Liver (tissue), 3 donors: ENCODE measurements around the gene ERV3-1.

Source experiments
- FOXA1 ChIP-seq: IDR thresholded peaks from 2 replicates; pipeline ENCODE4 v1.6.1; 2016; ENCODE audit warnings: antibody characterized with exemption
- GABPA ChIP-seq, 2 donors: IDR thresholded peaks in 1 of 2; conservative IDR thresholded peaks in 1 of 2; 2 replicates each; pipeline ENCODE4 v1.6.1; 2016; ENCODE audit warnings: antibody characterized with exemption in 2 of 2, mild to moderate bottlenecking in 1 of 2, moderate library complexity in 1 of 2
- HNF4G ChIP-seq: IDR thresholded peaks from 2 replicates; pipeline ENCODE4 v1.6.1; 2016; ENCODE audit warnings: antibody characterized with exemption
- JUND ChIP-seq, 2 donors: IDR thresholded peaks; 2 replicates each; pipeline ENCODE4 v1.6.1; 2016; ENCODE audit warnings: antibody characterized with exemption in 2 of 2
- RAD21 ChIP-seq, 2 donors: IDR thresholded peaks; 2 replicates each; pipeline ENCODE4 v1.6.1; 2016; ENCODE audit warnings: antibody characterized with exemption in 2 of 2, mild to moderate bottlenecking in 2 of 2
- SP1 ChIP-seq: IDR thresholded peaks from 2 replicates; pipeline ENCODE4 v1.6.1; 2018; ENCODE audit warnings: antibody characterized with exemption, mild to moderate bottlenecking
- TAF1 ChIP-seq: conservative IDR thresholded peaks from 2 replicates; pipeline ENCODE4 v1.6.1; 2016; ENCODE audit warnings: antibody characterized with exemption, mild to moderate bottlenecking
- YY1 ChIP-seq: IDR thresholded peaks from 2 replicates; pipeline ENCODE4 v1.6.1; 2016; ENCODE audit warnings: antibody characterized with exemption, mild to moderate bottlenecking
- TF ChIP-seq, protein P1 (sequence below): fragments of 150-350 bp; IDR thresholded peaks from 2 replicates; pipeline ENCODE4 v1.5.1; 2017; ENCODE audit warnings: improper control_type of control experiment, low read depth, low read length; ENCODE audit not compliant: missing input control
- TF ChIP-seq, protein P2 (sequence below): IDR thresholded peaks from 2 replicates; pipeline ENCODE4 v1.6.1; 2016; ENCODE audit warnings: antibody characterized with exemption
- TF ChIP-seq, protein P3 (sequence below): IDR thresholded peaks from 2 replicates; pipeline ENCODE4 v1.6.1; 2016; ENCODE audit warnings: antibody characterized with exemption
- TF ChIP-seq, protein P4 (sequence below): IDR thresholded peaks from 2 replicates; pipeline ENCODE4 v1.6.1; 2016; ENCODE audit warnings: antibody characterized with exemption
- donor health status: healthy.
- donor health status: healthy.

DNA sequence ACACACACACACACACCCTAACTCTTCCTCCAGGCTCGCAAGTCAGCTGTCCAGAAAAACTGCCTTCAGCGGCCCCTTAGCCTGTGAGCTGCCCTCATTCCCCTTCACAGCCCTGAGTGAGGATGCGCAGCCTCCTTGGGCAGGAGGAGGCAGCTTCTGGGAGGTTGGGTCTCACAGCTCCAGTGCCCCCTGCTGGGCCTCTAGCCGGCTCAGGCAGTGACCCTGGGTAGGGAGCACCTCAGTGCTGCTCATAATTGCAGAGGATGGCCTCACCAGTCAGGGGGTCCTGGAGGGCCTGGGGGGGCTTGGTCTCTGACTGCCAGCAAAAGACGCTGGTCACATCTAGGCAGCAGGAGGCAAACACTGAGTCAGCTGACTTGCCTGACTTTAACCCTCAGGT is 59.7 kb downstream of the ERV3-1 start:
- TF ChIP-seq, protein P1, sequence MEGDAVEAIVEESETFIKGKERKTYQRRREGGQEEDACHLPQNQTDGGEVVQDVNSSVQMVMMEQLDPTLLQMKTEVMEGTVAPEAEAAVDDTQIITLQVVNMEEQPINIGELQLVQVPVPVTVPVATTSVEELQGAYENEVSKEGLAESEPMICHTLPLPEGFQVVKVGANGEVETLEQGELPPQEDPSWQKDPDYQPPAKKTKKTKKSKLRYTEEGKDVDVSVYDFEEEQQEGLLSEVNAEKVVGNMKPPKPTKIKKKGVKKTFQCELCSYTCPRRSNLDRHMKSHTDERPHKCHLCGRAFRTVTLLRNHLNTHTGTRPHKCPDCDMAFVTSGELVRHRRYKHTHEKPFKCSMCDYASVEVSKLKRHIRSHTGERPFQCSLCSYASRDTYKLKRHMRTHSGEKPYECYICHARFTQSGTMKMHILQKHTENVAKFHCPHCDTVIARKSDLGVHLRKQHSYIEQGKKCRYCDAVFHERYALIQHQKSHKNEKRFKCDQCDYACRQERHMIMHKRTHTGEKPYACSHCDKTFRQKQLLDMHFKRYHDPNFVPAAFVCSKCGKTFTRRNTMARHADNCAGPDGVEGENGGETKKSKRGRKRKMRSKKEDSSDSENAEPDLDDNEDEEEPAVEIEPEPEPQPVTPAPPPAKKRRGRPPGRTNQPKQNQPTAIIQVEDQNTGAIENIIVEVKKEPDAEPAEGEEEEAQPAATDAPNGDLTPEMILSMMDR = no peak
- TF ChIP-seq JUND (IDR thresholded peaks at IDR 0.05) = no peak
- no peak for TF ChIP-seq TAF1
- no peak for TF ChIP-seq RAD21 (IDR thresholded peaks at IDR 0.05)
- TF ChIP-seq, protein P2, sequence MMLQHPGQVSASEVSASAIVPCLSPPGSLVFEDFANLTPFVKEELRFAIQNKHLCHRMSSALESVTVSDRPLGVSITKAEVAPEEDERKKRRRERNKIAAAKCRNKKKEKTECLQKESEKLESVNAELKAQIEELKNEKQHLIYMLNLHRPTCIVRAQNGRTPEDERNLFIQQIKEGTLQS = no peak
- TF ChIP-seq, protein P3, sequence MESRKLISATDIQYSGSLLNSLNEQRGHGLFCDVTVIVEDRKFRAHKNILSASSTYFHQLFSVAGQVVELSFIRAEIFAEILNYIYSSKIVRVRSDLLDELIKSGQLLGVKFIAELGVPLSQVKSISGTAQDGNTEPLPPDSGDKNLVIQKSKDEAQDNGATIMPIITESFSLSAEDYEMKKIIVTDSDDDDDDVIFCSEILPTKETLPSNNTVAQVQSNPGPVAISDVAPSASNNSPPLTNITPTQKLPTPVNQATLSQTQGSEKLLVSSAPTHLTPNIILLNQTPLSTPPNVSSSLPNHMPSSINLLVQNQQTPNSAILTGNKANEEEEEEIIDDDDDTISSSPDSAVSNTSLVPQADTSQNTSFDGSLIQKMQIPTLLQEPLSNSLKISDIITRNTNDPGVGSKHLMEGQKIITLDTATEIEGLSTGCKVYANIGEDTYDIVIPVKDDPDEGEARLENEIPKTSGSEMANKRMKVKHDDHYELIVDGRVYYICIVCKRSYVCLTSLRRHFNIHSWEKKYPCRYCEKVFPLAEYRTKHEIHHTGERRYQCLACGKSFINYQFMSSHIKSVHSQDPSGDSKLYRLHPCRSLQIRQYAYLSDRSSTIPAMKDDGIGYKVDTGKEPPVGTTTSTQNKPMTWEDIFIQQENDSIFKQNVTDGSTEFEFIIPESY = no peak
- TF ChIP-seq, protein P4, sequence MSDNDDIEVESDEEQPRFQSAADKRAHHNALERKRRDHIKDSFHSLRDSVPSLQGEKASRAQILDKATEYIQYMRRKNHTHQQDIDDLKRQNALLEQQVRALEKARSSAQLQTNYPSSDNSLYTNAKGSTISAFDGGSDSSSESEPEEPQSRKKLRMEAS = no peak
- no peak for TF ChIP-seq YY1
- no peak for TF ChIP-seq HNF4G
- TF ChIP-seq FOXA1 = no peak
- TF ChIP-seq GABPA (IDR thresholded peaks at IDR 0.05 in 1 of 2, conservative IDR thresholded peaks at IDR 0.05 in 1 of 2) = no peak
- no peak for TF ChIP-seq SP1
